Lung microvascular endothelial cell (primary cell): ENCODE measurements around the gene CSAD. TPM values are rescaled to one million over a fixed set of nuclear protein-coding genes. Genes with fewer than 3 reads are reported as not detected.

Source experiments
- total RNA-seq: library from RNA; depleted of rRNA; stranded (reverse); fragments of >200 nt; gene quantifications from 2 replicates; pipeline ENCODE4 v1.2.1, GENCODE V29; 2014

CSAD gene
- total RNA-seq, 1 donor from 2014 or later: 6.0 TPM

Other genes starting within 250 kb of the CSAD start
- 139 and 162 TPM in 2 replicates for gene KRT18, start 231.8 kb downstream of the CSAD start, total RNA-seq
- 775 and 904 TPM in 2 replicates for gene EIF4B, start 174.5 kb downstream of the CSAD start, total RNA-seq
- gene TNS2, start 130.9 kb downstream of the CSAD start, total RNA-seq: 15.9 and 18.3 TPM in 2 replicates
- gene SPRYD3, start 101.5 kb downstream of the CSAD start, total RNA-seq: 8.9 and 12.9 TPM in 2 replicates
- gene IGFBP6, start 83.3 kb downstream of the CSAD start, total RNA-seq: 2.2 and 16.6 TPM in 2 replicates
- not detected in 2 replicates for gene SOAT2, start 77.4 kb downstream of the CSAD start, total RNA-seq
- gene ZNF740, start 203 bp downstream of the CSAD start, total RNA-seq: 9.6 and 12.1 TPM in 2 replicates
- not detected in 2 replicates for gene ITGB7, start 26.3 kb upstream of the CSAD start, total RNA-seq
- 5.2 and 10.9 TPM in 2 replicates for gene RARG, start 51.3 kb upstream of the CSAD start, total RNA-seq
- gene ESPL1, start 87.4 kb upstream of the CSAD start, total RNA-seq: 0.99 and 3.7 TPM in 2 replicates
- gene PFDN5, start 114.6 kb upstream of the CSAD start, total RNA-seq: 412 and 577 TPM in 2 replicates
- gene MYG1, start 118.8 kb upstream of the CSAD start, total RNA-seq: 31.6 and 35.9 TPM in 2 replicates
- 23.8 and 24.6 TPM in 2 replicates for gene AAAS, start 140.7 kb upstream of the CSAD start, total RNA-seq
- not detected in 2 replicates for gene SP7, start 155.4 kb upstream of the CSAD start, total RNA-seq
- 21.4 and 26.8 TPM in 2 replicates for gene SP1, start 199.3 kb upstream of the CSAD start, total RNA-seq
- gene AMHR2, start 242.9 kb upstream of the CSAD start, total RNA-seq: not detected in 2 replicates